ENCODE results near the gene PIEZO2. TPM values are rescaled to one million over a fixed set of nuclear protein-coding genes. Genes with fewer than 3 reads are reported as not detected.

Gene PIEZO2
- total and polyA plus RNA-seq, 2 of the 8 experiments (the other 6 are each of a cell fraction or from before 2014, with no cell fraction given): 4.7 to 16.5 TPM

DNA sequence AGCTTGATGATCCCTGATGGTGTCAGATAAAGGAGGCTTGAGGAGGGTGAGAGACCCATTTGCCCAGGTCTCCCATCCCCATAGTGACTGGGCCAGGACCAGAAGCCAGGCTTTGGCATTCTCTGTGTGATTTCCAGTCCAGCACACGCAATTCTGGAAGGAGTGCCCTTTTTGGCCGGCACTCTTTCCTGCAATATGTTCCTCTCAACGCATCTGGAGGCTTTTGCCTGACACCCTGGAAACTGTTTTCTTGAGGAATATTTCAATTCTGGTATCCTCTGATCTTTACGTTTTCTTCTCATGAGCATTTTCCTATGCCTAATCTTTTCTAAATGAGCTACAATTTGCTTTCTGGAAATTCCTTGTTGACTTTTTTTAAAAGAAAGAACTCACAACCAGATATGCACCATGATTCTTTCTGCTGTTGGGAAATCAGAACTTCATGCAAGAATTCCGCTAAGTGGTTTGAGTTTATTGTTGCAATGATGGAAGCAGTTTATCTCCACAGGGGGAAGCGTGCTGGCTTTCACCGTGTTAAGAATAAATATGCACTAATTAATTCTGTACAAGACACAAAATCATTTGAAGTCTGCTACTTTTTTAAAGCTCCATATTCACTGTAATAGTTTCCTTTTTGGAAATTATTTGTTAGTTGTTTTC, 479.8 kb downstream of the PIEZO2 start:
- Histone ChIP-seq H3K4me1 (replicated peaks in 1 of 4; ENCODE audit: control insufficient read depth in 3 of 4, insufficient read depth in 4 of 4, low read length in 3 of 4) (no peaks in the 10 kb centered on the region), H3K79me1 (ENCODE audit: low read depth, low read length) (no peaks in the 10 kb centered on the region), H4K8ac (ENCODE audit: extremely low read depth, insufficient read depth, low read length) (no peak overlapping the region; the same call in 1 of the 2 replicates), H4K20me1 (replicated peaks in 1 of 2; ENCODE audit: control insufficient read depth in 1 of 2, insufficient read depth in 2 of 2, low read length in 2 of 2) (no peaks in the 10 kb centered on the region), H2AK5ac (ENCODE audit: low read depth, low read length) (no peak overlapping the region), H3K9ac (replicated peaks in 1 of 4; ENCODE audit: extremely low read depth in 1 of 4, low read depth in 3 of 4, low read length in 3 of 4) (no peak overlapping the region; a peak in 1 of 7 replicates), H3K4me2 (ENCODE audit: insufficient read depth in 1 of 2, low read depth in 2 of 2, low read length in 2 of 2) (no peak overlapping the region), H3K36me3 (ENCODE audit: control insufficient read depth in 2 of 4, insufficient read depth in 4 of 4, low read length in 3 of 4) (no peaks in the 10 kb centered on the region), H3K4ac (replicated peaks; ENCODE audit: insufficient read length, low read depth, low read length) (no peak overlapping the region), H2AFZ (ENCODE audit: low read length) (no peak overlapping the region), H3K79me2 (ENCODE audit: control insufficient read depth in 1 of 2, insufficient read depth in 2 of 2, low read length in 2 of 2) (no peaks in the 10 kb centered on the region), H3K27ac (ENCODE audit: low read depth, low read length) (no peak overlapping the region), H4K5ac (ENCODE audit: insufficient read length, low read depth, low read length) (no peak overlapping the region), H3K14ac (ENCODE audit: insufficient read length) (no peak overlapping the region), H3K23ac (ENCODE audit: insufficient read length) (no peak overlapping the region), H3K18ac (ENCODE audit: extremely low read depth, low read length) (no peak overlapping the region), H2BK5ac (ENCODE audit: low read depth, low read length) (no peak overlapping the region), H3K9me3 (ENCODE audit: insufficient read depth in 2 of 2, low read depth in 1 of 2, low read length in 1 of 2) (no peaks in the 10 kb centered on the region), H3K56ac (replicated peaks; ENCODE audit: insufficient read length, low read depth, low read length) (no peak overlapping the region), H2BK15ac (ENCODE audit: low read length) (no peak overlapping the region), H3K27me3 (replicated peaks in 1 of 4; ENCODE audit: control insufficient read depth in 3 of 4, extremely low read depth in 1 of 4, insufficient read depth in 3 of 4, low read length in 3 of 4) (no peaks in the 10 kb centered on the region), H2BK120ac (replicated peaks; ENCODE audit: low read depth, low read length) (no peak overlapping the region), H3K4me3 (ENCODE audit: extremely low read depth in 1 of 4, insufficient read depth in 2 of 4, low read depth in 3 of 4, low read length in 4 of 4) (no peak overlapping the region), H3K23me2 (ENCODE audit: low read depth, low read length) (no peaks in the 10 kb centered on the region), H2BK12ac (ENCODE audit: low read depth, low read length) (no peak overlapping the region), H2BK20ac (ENCODE audit: low read length) (no peak overlapping the region), H4K91ac (replicated peaks; ENCODE audit: insufficient read length, low read length) (no peak overlapping the region)
- no peak for FAIRE-seq
- POLR2A ChIA-PET (ENCODE audit: partially characterized antibody): no interaction called here
- DNase-seq (ENCODE audit: low read depth in 1 of 2, low spot score in 2 of 2): no peak
- TF ChIP-seq EZH2 (IDR thresholded peaks at IDR 0.05; ENCODE audit: low read depth, low read length, severe bottlenecking) (no peak), SP1 (IDR thresholded peaks at IDR 0.05; ENCODE audit: low read depth, low read length) (no peak), JUN (IDR thresholded peaks at IDR 0.05; ENCODE audit: low read depth, low read length) (no peak), RXRA (IDR thresholded peaks at IDR 0.05; ENCODE audit: insufficient read depth, low read depth, low read length) (no peak), CBX5 (IDR thresholded peaks at IDR 0.05; ENCODE audit: low read depth, low read length) (no peak), ASH2L (IDR thresholded peaks at IDR 0.05; ENCODE audit: low read length) (no peak), GTF2F1 (IDR thresholded peaks at IDR 0.05; ENCODE audit: borderline replicate concordance, low read depth, low read length) (no peak), SP4 (IDR thresholded peaks at IDR 0.05; ENCODE audit: low read length) (no peak), TBP (IDR thresholded peaks at IDR 0.05; ENCODE audit: low read depth, low read length) (no peak), MAFK (IDR thresholded peaks at IDR 0.05; ENCODE audit: low read depth, low read length) (no peak), RBBP5 (IDR thresholded peaks at IDR 0.05; ENCODE audit: borderline replicate concordance, low read depth, low read length) (no peak)
- WGBS, 2 experiments (ENCODE audit: extremely low coverage in 1 of 2, insufficient coverage in 1 of 2, insufficient read length in 1 of 2, insufficient replicate concordance in 2 of 2, low coverage in 1 of 2, low lambda C conversion rate in 2 of 2, missing lambda C conversion rate in 1 of 2): 92% methylated on average over 7 of the region's 7 CpGs; no CpG with 5 or more reads in 1 of the 2 experiments
- CTCF ChIA-PET (ENCODE audit: partially characterized antibody): interaction anchor here (0.7 to 2.1 kb wide), 4 partner anchors 9 to 109 kb away, joined by 4 to 10 read pairs (median 8); no protein-coding TSS in a partner anchor
